ENCODE data around the gene FYN.

Gene FYN

GRCh38 chr6:111674883-111675282 is 198.4 kb downstream of the FYN start:
- no peak for TF ChIP-seq POLR2AphosphoS5 (IDR thresholded peaks at IDR 0.05; ENCODE audit: low read depth, low read length)
- TF ChIP-seq TAF1 (IDR thresholded peaks at IDR 0.05; ENCODE audit: borderline replicate concordance, low read depth, low read length), result no peak
- no peak for TF ChIP-seq POLR2A (IDR thresholded peaks at IDR 0.05; ENCODE audit: low read depth, low read length)
- no peak for FAIRE-seq
- no peak for DNase-seq (ENCODE audit: insufficient read length)

GRCh38 chr6:111674413-111674812 is 198.8 kb downstream of the FYN start:
- DNase-seq (ENCODE audit: insufficient read length), result no peak
- no peak for TF ChIP-seq POLR2AphosphoS5 (IDR thresholded peaks at IDR 0.05; ENCODE audit: low read depth, low read length)
- TF ChIP-seq POLR2A (IDR thresholded peaks at IDR 0.05; ENCODE audit: low read depth, low read length), result no peak
- TF ChIP-seq TAF1 (IDR thresholded peaks at IDR 0.05; ENCODE audit: borderline replicate concordance, low read depth, low read length), result no peak
- FAIRE-seq, result no peak

GRCh38 chr6:111673937-111674336 is 199.3 kb downstream of the FYN start:
- DNase-seq (ENCODE audit: insufficient read length) (no peak), FAIRE-seq (no peak)
- TF ChIP-seq POLR2A (IDR thresholded peaks at IDR 0.05; ENCODE audit: low read depth, low read length) (no peak), TAF1 (IDR thresholded peaks at IDR 0.05; ENCODE audit: borderline replicate concordance, low read depth, low read length) (no peak), POLR2AphosphoS5 (IDR thresholded peaks at IDR 0.05; ENCODE audit: low read depth, low read length) (no peak)

- DNase-seq (ENCODE audit: insufficient read length) (no peak), FAIRE-seq (no peak)
- no peak for TF ChIP-seq POLR2AphosphoS5 (IDR thresholded peaks at IDR 0.05; ENCODE audit: low read depth, low read length)
- no peak for TF ChIP-seq TAF1 (IDR thresholded peaks at IDR 0.05; ENCODE audit: borderline replicate concordance, low read depth, low read length)
- no peak for TF ChIP-seq POLR2A (IDR thresholded peaks at IDR 0.05; ENCODE audit: low read depth, low read length)
These were observed 199.7 kb downstream of the FYN start for GRCh38 chr6:111673532-111673931.

GRCh38 chr6:111672761-111673450 is 200.3 kb downstream of the FYN start:
- TF ChIP-seq TAF1 (IDR thresholded peaks at IDR 0.05; ENCODE audit: borderline replicate concordance, low read depth, low read length), result no peak
- TF ChIP-seq POLR2AphosphoS5 (IDR thresholded peaks at IDR 0.05; ENCODE audit: low read depth, low read length), result no peak
- TF ChIP-seq POLR2A (IDR thresholded peaks at IDR 0.05; ENCODE audit: low read depth, low read length), result no peak
- FAIRE-seq (no peak), DNase-seq (ENCODE audit: insufficient read length) (no peak)

- no peak for TF ChIP-seq POLR2AphosphoS5 (IDR thresholded peaks at IDR 0.05; ENCODE audit: low read depth, low read length)
- no peak for TF ChIP-seq POLR2A (IDR thresholded peaks at IDR 0.05; ENCODE audit: low read depth, low read length)
- no peak for TF ChIP-seq TAF1 (IDR thresholded peaks at IDR 0.05; ENCODE audit: borderline replicate concordance, low read depth, low read length)
- FAIRE-seq (no peak), DNase-seq (ENCODE audit: insufficient read length) (no peak)
These were observed 203.9 kb downstream of the FYN start for GRCh38 chr6:111669326-111669725.

- no peak for TF ChIP-seq POLR2AphosphoS5 (IDR thresholded peaks at IDR 0.05; ENCODE audit: low read depth, low read length)
- no peak for TF ChIP-seq POLR2A (IDR thresholded peaks at IDR 0.05; ENCODE audit: low read depth, low read length)
- TF ChIP-seq TAF1 (IDR thresholded peaks at IDR 0.05; ENCODE audit: borderline replicate concordance, low read depth, low read length), result no peak
- DNase-seq (ENCODE audit: insufficient read length), result no peak
- FAIRE-seq, result no peak
These were observed 204.8 kb downstream of the FYN start for GRCh38 chr6:111668410-111668809.

- FAIRE-seq, result no peak
- DNase-seq (ENCODE audit: insufficient read length), result no peak
- TF ChIP-seq POLR2AphosphoS5 (IDR thresholded peaks at IDR 0.05; ENCODE audit: low read depth, low read length) (no peak), TAF1 (IDR thresholded peaks at IDR 0.05; ENCODE audit: borderline replicate concordance, low read depth, low read length) (no peak), POLR2A (IDR thresholded peaks at IDR 0.05; ENCODE audit: low read depth, low read length) (no peak)
These were observed 205.3 kb downstream of the FYN start for GRCh38 chr6:111667931-111668330.

GRCh38 chr6:111666847-111667246 is 206.4 kb downstream of the FYN start:
- no peak for DNase-seq (ENCODE audit: insufficient read length)
- TF ChIP-seq POLR2A (IDR thresholded peaks at IDR 0.05; ENCODE audit: low read depth, low read length) (no peak), POLR2AphosphoS5 (IDR thresholded peaks at IDR 0.05; ENCODE audit: low read depth, low read length) (no peak), TAF1 (IDR thresholded peaks at IDR 0.05; ENCODE audit: borderline replicate concordance, low read depth, low read length) (no peak)
- FAIRE-seq, result no peak

GRCh38 chr6:111664565-111665030 is 208.7 kb downstream of the FYN start:
- no peak for FAIRE-seq
- DNase-seq (ENCODE audit: insufficient read length), result no peak
- TF ChIP-seq POLR2A (IDR thresholded peaks at IDR 0.05; ENCODE audit: low read depth, low read length) (no peak), POLR2AphosphoS5 (IDR thresholded peaks at IDR 0.05; ENCODE audit: low read depth, low read length) (no peak), TAF1 (IDR thresholded peaks at IDR 0.05; ENCODE audit: borderline replicate concordance, low read depth, low read length) (no peak)

- TF ChIP-seq TAF1 (IDR thresholded peaks at IDR 0.05; ENCODE audit: borderline replicate concordance, low read depth, low read length) (no peak), POLR2A (IDR thresholded peaks at IDR 0.05; ENCODE audit: low read depth, low read length) (no peak), POLR2AphosphoS5 (IDR thresholded peaks at IDR 0.05; ENCODE audit: low read depth, low read length) (no peak)
- DNase-seq (ENCODE audit: insufficient read length), result no peak
- FAIRE-seq, result no peak
These were observed 209.3 kb downstream of the FYN start for GRCh38 chr6:111663692-111664564.
